Forelimb muscle (tissue), 1 donor: Measurements from ENCODE around the gene ZKSCAN8. TPM values are rescaled to one million over a fixed set of nuclear protein-coding genes. Genes with fewer than 3 reads are reported as not detected.
A peak's percentile ranks its signal among the peaks of the same experiment; 100 is the strongest.
"Not testable (repeated sequence)": the region's sequence is repeated elsewhere in the genome, so short reads cannot be mapped to it uniquely, and the experiment has no call there.

Experiments used
- DNase-seq: peaks from one replicate; pipeline ENCODE4 v3.0.0-alpha.2; 2013; ENCODE audit warnings: low read depth
- polyA plus RNA-seq: library from polyadenylated mRNA; unstranded; fragments of 120-200 nt; gene quantifications from one replicate; pipeline ENCODE4 v1.2.1, GENCODE V29; 2013; ENCODE audit not compliant: insufficient read length

The ZKSCAN8 gene
- polyA plus RNA-seq = 22.1 TPM

- no peak for DNase-seq
Observed at GRCh38 chr6:28141500-28142329, at the start of gene ZKSCAN8. TSS of gene ZKSCAN8 (plus strand) at chr6:28141883. CDS start at chr6:28148408, 6,525 bp downstream.

GRCh38 chr6:28102222-28102621 lies 39.5 kb upstream of the ZKSCAN8 start:
- DNase-seq = not testable (repeated sequence)

GRCh38 chr6:28102699-28103098 lies 39.0 kb upstream of the ZKSCAN8 start:
- not testable (repeated sequence) for DNase-seq

- DNase-seq = no peak
Observed at GRCh38 chr6:28104392-28105244, 37.1 kb upstream of the ZKSCAN8 start.

GRCh38 chr6:28105245-28105639 lies 36.4 kb upstream of the ZKSCAN8 start:
- no peak for DNase-seq

GRCh38 chr6:28107506-28107905 lies 34.2 kb upstream of the ZKSCAN8 start:
- DNase-seq = no peak

- DNase-seq = no peak
Observed at GRCh38 chr6:28111964-28112363, 29.7 kb upstream of the ZKSCAN8 start.

GRCh38 chr6:28115799-28116198 lies 25.9 kb upstream of the ZKSCAN8 start:
- no peak for DNase-seq

GRCh38 chr6:28117386-28118050 lies 24.2 kb upstream of the ZKSCAN8 start:
- no peak for DNase-seq

- DNase-seq = no peak
Observed at GRCh38 chr6:28118217-28118616, 23.5 kb upstream of the ZKSCAN8 start.

GRCh38 chr6:28121876-28122275 lies 19.8 kb upstream of the ZKSCAN8 start:
- DNase-seq = no peak

GRCh38 chr6:28122283-28122682 lies 19.4 kb upstream of the ZKSCAN8 start:
- DNase-seq = not testable (repeated sequence)

- DNase-seq = no peak
Observed at GRCh38 chr6:28124350-28124970, 17.2 kb upstream of the ZKSCAN8 start, which contains the start of gene ZSCAN16. TSS of gene ZSCAN16 (plus strand) at chr6:28124609. CDS start at chr6:28125444, 835 bp downstream.

- no peak for DNase-seq
Observed at GRCh38 chr6:28124971-28125353, 16.7 kb upstream of the ZKSCAN8 start.

GRCh38 chr6:28125401-28125800 lies 16.3 kb upstream of the ZKSCAN8 start:
- DNase-seq = no peak

- no peak for DNase-seq
Observed at GRCh38 chr6:28134015-28134414, 7.7 kb upstream of the ZKSCAN8 start.

GRCh38 chr6:28134716-28135115 lies 7.0 kb upstream of the ZKSCAN8 start:
- DNase-seq = no peak

- DNase-seq = no peak
Observed at GRCh38 chr6:28135393-28135792, 6.3 kb upstream of the ZKSCAN8 start.

- DNase-seq = peak; percentile 84
Observed at GRCh38 chr6:28136585-28137504, 4.8 kb upstream of the ZKSCAN8 start.

GRCh38 chr6:28137505-28137981 lies 4.1 kb upstream of the ZKSCAN8 start:
- DNase-seq = no peak
